NCI-H2029 (cell line): ENCODE results near the gene CBFA2T2.
"Not testable (repeated sequence)": the region's sequence is repeated elsewhere in the genome, so short reads cannot be mapped to it uniquely, and the experiment has no call there.

ENCODE experiments used
- DNase-seq: peaks from one replicate; lab custom pipeline; 2025; lab: John Stamatoyannopoulos, UW

The CBFA2T2 gene

GRCh38 chr20:33490023-33490933 is at the start of gene CBFA2T2:
Gene CBFA2T2, plus strand, starts transcription at chr20:33490096. Its CDS starts 172 bp downstream, at chr20:33490268.
- DNase-seq = no peak

DNA sequence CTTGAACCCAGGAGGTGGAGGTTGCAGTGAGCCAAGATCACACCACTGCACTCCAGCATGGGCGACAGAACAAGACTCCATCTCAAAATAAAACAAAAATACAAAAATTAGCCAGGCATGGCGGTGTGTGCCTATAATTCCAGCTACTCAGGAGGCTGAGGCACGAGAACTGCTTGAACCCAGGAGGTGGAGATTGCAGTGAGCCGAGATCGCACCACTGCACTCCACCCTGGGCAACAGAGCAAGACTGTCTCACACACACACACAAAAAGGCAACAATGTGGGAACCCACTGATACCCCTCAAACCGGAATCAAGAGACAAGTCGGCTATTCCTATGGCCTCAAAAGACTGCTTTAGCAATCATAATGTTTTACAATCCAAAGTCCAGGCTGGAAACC is 49.3 kb upstream of the CBFA2T2 start:
- DNase-seq = not testable (repeated sequence)

DNA sequence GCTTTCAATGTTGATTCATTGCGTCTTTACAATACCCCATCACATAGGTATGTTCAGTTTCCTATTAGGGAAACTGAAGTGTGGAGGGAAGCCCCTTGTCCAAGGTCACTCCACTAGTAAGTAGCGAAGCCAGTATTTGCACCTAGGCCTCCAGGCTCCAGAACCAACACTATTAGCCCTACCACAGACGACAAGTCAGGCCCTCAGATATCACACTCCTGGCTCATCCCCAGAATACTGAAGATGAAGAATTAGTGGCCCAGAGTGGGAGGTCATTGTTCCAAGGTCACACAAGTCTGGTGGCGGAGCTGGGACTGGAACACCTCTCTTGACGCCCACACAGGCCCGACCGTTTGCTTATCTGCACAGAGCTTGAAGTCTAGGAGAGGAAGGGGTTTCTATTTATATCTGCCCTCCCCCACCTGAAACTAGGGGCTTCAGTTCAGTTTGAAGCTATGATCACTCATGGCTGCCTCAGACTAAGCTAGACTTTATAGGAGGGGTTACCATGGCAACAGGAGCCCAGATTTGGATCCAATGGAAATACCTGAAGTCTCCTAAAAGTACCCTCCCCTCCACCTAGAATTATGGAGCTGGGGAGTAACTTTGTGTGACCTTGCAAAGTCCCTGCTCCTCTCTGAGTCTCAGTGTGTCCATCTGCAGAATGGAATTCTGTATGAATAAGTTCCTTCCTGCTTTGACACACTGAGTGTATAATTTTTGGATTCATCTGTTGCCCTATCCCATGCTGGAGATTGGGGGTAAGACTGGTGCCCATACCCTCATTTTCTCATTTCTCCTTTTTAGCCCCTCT is 48.5 kb upstream of the CBFA2T2 start:
- no peak for DNase-seq

- DNase-seq = no peak
Measured at GRCh38 chr20:33442136-33443005, 47.5 kb upstream of the CBFA2T2 start.

- DNase-seq = no peak
Measured at GRCh38 chr20:33443006-33443511, 46.8 kb upstream of the CBFA2T2 start.

GRCh38 chr20:33443512-33444239 is 46.2 kb upstream of the CBFA2T2 start, which contains the start of gene SNTA1:
Gene SNTA1, minus strand, starts transcription at chr20:33443763. Its CDS starts 143 bp downstream, at chr20:33443620.
- DNase-seq = peak; percentile 81

GRCh38 chr20:33444797-33445560 is 44.9 kb upstream of the CBFA2T2 start:
- DNase-seq = no peak

DNA sequence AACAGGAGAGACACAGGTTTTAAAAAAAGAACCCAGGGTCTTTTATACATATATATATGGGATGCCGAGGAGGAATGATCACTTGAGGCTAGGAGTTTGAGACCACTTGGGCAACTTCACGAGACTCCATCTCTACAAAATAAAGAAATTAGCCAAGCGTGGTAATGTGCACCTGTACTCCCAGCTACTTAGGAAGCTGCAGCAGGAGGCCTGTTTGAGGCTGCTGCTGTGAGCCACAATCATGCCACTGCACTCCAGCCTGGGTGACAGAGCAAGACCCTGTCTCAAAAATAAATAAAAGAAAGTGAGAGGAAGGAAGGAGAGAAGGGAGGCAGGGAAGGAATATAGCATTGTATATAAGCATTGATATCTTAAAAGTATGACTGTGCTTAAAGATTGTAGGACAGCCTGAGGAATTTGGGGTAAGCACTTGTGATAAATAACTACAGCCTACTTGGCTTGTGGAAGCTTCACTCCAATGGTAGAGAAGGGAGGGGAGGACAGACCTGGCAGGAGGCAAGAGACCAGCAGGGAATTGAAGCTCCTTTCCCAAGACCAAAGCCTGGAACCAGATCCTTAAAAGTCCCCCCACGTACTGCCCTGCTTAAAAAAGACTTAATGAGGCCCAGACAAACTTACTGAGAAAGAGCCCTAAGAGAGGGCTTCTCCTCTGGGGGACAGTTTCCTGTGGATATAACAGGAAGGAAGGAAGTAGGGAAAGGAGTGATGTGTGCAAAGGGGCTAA is 43.8 kb upstream of the CBFA2T2 start:
- DNase-seq = no peak

DNA sequence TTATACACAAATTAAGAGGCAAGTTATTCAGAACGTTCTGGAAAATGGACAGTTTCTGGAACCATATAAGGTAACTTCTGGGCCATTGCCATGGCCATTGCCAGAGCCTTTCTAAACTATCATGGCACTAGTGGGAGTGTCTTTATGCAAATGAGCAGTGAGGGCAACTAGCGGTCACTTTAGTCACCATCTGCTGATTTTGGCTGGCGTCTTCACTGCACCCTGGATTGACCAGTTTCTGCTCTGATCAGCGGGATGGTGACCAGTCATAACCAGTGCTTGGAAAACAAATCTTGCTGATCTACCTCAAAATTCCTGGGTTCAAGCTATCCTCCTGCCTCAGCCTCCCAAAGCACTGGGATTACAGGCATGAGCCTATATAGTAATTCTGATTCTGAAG is 39.0 kb upstream of the CBFA2T2 start:
- DNase-seq = no peak

- DNase-seq = peak; percentile 60
Measured at GRCh38 chr20:33456916-33457642, 32.8 kb upstream of the CBFA2T2 start.

DNA sequence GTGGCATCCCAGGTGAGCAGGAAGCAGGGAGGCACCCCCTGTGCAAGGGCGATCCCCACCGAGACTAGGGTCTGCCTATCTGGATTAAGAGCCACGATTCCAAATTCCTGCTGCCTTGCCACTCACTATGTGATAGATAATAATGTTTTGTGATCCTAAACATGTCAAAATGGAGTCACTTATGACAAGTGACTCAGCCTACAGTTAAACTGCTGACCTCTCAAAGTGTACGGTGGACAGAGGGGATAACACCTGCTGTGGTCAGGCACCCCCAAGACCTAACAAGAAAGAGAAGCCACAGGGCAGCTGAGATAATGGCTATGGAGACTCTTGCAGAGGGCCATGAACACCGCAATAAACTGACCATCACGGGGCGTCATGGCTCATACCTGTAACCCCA is 30.3 kb upstream of the CBFA2T2 start:
- no peak for DNase-seq

- no peak for DNase-seq
Measured at GRCh38 chr20:33460711-33461110, 29.2 kb upstream of the CBFA2T2 start.

GRCh38 chr20:33463332-33464101 is 26.4 kb upstream of the CBFA2T2 start:
- DNase-seq = no peak

DNA sequence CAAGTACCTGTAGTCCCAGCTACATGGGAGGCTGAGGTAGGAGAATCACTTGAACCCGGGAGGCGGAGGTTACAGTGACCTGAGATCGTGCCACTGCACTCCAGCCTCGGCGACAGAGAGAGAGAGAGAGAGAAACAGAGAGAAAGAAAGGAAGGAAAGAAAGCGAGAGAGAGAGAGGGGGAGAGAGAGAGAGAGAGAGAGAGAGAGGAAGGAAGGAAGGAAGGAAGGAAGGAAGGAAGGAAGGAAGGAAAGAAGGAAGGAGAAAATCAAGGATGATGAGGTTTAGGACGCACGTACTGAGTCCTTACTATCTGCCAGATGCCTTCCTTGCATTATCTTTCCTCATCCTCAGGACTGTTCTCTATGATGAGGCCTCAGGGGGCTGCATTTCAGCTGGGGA is 25.1 kb upstream of the CBFA2T2 start:
- DNase-seq = not testable (repeated sequence)

GRCh38 chr20:33465481-33466302 is 24.2 kb upstream of the CBFA2T2 start:
- no peak for DNase-seq

DNA sequence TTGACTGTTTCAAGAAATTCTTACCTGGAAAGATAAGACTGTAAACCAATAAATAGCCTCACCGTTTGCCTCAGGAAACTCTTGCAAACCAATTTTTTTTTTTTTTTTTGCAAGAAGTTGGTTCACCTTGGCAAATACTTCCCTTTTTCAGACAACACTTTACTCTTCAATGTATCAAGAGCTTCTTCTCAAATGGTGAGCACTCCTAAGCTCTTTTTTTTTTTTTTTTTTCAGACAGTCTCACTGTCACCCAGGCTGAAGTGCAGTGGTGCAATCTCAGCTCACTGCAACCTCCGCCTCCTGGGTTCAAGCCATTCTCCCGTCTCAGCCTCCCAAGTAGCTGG is 23.6 kb upstream of the CBFA2T2 start:
- no peak for DNase-seq

DNA sequence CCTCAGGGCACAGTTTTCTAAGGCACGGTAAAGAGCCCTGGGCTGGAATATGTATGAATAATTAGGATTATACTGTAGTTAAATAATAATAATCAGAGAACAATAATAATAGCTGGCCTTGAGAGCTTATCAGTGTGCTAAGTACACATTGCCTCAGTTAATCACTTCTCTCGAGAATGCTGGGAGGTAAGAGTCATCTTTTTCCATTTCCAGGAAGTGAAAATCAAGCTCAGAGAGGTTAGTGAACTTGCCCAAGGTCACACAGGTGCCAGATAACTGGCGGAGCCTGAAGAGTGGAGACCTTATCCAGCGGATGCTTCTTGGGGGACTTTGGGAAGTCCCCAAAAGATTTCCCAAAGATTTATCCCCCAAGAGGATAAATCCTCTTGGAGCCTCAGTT is 19.4 kb upstream of the CBFA2T2 start:
- DNase-seq = no peak
